HG02610 (cell line): ENCODE results near the gene GCLC.

Experiments
- ATAC-seq: cut with Tn5 transposase; IDR thresholded peaks from one replicate; pipeline ENCODE4 v1.9.1; 2021; ENCODE audit warnings: mild to moderate bottlenecking, moderate library complexity; ENCODE audit not compliant: unreplicated experiment

Gene GCLC

DNA sequence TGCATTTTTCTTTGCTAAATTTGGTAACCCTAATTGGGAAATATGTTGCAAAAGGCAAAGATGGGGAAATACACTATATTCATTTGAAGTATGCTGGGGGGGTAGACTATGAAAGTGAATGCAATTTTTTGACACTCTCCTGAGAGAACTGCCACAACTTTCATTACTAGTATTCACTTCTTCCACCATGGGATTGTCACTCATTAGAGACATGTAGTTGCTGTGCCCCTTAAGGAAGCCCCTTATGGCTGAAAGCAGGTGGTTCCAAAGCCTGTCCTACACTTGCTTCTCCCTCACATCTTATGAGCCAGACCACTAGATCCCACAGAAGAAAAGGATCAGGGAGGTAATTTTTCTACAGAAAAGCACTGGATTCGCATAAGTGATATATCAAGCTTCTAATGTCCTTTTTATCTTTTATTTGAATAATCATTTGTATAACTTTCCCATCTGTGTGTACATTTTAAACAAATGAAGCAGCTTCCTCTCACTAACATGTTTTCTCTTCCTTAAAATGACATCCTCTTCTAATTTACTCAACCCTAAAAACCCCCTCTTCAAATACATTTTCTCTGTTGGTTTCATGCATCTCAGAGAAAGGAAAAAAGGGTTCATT lies 83.8 kb downstream of the GCLC start:
- ATAC-seq, result peak; percentile 89

DNA sequence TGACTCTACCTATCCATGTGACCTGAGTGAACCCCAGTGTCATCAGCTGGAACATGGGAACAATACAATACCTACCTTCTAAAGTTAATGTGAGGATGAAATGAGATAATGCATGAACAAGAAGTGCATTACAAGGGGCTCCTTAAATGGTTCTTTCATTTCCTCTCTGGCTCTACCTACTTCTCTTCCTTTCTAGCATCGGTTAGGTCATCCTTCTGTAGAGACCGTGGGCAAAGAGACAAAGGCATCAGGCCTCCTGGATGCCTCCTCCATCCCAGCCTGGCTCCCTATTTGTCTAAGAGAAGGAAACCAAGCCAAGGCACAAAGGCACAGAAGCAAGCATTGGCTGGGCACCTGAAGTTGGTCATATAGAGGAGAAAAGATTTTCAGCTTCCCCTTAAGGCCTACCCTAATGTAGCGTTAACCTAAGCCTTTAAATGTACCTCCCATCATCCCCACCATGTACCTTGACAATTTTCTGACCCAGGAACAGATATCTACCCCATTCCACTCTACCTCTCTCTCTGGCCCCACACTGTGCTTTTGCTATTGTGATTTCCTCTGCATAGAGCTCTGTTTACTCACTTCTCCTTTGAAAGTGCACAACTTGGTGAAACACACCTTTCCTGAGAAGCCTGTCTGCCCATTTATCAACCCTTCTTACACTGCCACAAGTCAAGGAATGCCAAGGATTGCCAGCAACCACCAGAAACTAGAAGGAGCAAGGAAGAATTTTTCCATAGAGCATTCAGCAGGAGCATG lies 86.6 kb downstream of the GCLC start:
- ATAC-seq, result no peak

DNA sequence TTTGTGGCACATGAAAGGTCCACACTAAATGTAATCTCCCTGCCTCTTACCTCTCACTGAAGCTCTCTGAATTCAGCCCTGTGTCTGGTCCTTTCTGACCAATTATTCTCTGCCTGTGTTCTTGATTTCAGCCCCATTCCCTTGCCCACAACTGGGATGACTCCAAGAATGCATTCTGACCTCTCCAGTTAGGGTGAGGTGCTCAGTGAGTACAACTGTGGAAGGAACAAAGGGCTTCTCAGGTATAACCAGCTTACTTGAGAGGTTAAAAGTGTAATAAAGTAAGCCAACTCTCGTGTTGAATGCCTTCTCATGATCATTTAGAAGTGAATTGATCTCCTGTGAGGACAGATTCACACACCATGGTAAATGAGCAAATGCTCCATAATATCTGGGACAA lies 88.1 kb downstream of the GCLC start:
- no peak for ATAC-seq

DNA sequence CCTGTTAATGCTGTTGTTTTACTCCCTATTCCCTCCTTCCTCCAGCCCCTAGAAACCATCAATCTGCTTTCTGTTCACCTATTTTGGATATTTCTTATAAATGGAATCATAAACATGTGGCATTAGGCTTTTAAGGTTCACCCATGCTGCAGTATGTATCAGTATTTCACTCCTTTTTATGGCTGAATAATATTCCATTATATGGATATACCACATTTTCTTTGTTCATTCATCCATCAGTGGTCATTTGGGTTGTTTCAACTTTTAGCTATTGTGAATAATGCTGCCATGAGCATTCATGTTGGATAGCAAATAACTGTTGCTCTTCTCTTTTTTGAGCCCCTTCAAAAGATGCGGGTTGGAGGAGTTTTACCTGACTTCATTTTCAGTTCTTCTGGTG lies 89.2 kb downstream of the GCLC start:
- no peak for ATAC-seq

DNA sequence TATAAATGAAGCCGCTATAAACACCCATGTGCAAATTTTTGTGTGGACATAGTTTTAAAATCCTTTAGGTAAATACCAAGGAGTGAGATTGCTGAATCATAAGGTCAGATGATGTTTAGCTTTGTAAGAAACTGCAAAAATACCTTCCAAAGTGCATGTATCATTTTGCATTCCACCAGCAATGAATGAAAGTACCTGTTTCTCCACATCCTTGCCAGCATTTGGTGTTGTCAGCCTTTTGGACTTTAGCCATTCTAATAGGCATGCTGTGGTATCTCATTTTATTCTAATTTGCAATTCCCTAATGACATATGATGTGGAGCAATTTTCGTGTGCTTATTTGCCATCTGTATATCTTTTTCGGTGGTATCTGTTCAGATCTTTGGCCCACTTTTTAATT lies 93.7 kb downstream of the GCLC start:
- ATAC-seq, result no peak

DNA sequence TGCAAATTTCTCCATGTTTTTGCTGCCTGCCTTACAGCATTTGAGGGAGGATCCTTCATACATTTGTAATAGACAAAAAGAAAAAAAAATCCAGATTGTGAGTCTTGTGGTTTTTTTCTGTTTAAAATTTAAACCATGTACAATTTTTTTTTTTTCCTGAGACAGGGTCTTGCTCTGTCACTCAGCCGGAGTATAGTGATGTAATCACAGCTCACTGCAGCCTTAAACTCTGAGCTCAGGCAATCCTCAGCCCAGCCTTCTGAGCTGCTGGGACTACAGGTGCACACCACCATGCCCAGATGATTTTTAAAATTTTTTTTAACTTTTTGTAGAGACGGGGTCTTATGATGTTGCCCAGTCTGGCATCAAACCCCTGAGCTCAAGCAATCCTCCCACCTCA lies 97.0 kb downstream of the GCLC start:
- ATAC-seq, result no peak
